Suprapubic skin (tissue), 4 donors: Measurements from ENCODE around the gene CD6. TPM values are rescaled to one million over a fixed set of nuclear protein-coding genes. Genes with fewer than 3 reads are reported as not detected.

Experiments used
- DNase-seq, 2 donors: peaks; one replicate each; pipeline ENCODE4 v3.0.0-alpha.2; 2019; ENCODE audit warnings: low spot score in 2 of 2
- H3K27ac ChIP-seq: fragments of 200-600 bp; sonication (generic); one replicate; pipeline ENCODE4 v1.5.1; 2019
- H3K27me3 ChIP-seq: fragments of 200-600 bp; sonication (generic); one replicate; pipeline ENCODE4 v1.5.1; 2019
- H3K36me3 ChIP-seq: fragments of 200-600 bp; sonication (generic); one replicate; pipeline ENCODE4 v1.5.1; 2019
- H3K4me1 ChIP-seq: fragments of 200-600 bp; sonication (generic); one replicate; pipeline ENCODE4 v1.5.1; 2019
- H3K4me3 ChIP-seq: fragments of 200-600 bp; sonication (generic); one replicate; pipeline ENCODE4 v1.5.1; 2019; ENCODE audit warnings: mild to moderate bottlenecking
- H3K9me3 ChIP-seq: fragments of 200-600 bp; sonication (generic); one replicate; pipeline ENCODE4 v1.5.1; 2019
- EP300 ChIP-seq: sonication (generic); formaldehyde crosslinking; IDR thresholded peaks from one replicate; pipeline ENCODE4 v1.6.1; 2017; ENCODE audit warnings: antibody characterized with exemption
- POLR2A ChIP-seq, 2 donors: fragments of 450-650 bp; IDR thresholded peaks; one replicate each; pipeline ENCODE4 v1.6.1; 2017; ENCODE audit warnings: antibody characterized with exemption in 2 of 2, mild to moderate bottlenecking in 2 of 2, moderate library complexity in 2 of 2
- POLR2AphosphoS5 ChIP-seq, 3 donors: sonication (generic); formaldehyde crosslinking; IDR thresholded peaks; one replicate each; pipeline ENCODE4 v1.6.1; 2017; ENCODE audit warnings: antibody characterized with exemption in 3 of 3
- WGBS: methylation state at CpG from one replicate; pipeline ENCODE4 v1.1.5; 2018; 5-methylcytosine and 5-hydroxymethylcytosine counted together
- total RNA-seq, 4 donors: library from RNA; depleted of rRNA; stranded (reverse); fragments of >200 nt; gene quantifications; one replicate each; pipeline ENCODE4 v1.1.0, GENCODE V29; 2016
- TF ChIP-seq, protein P1 (sequence below), 2 donors: fragments of 200-600 bp in 1 of 2; fragments of 450-650 bp in 1 of 2; sonication (generic) in 1 of 2; IDR thresholded peaks; one replicate each; pipeline ENCODE4 v1.5.1; 2016 to 2019; ENCODE audit warnings: antibody characterized with exemption in 2 of 2, mild to moderate bottlenecking in 1 of 2, moderate library complexity in 1 of 2

Gene CD6
- total RNA-seq, 4 donors from 2014 or later, result 0.15 to 1.7 (median 1.2) TPM

DNA sequence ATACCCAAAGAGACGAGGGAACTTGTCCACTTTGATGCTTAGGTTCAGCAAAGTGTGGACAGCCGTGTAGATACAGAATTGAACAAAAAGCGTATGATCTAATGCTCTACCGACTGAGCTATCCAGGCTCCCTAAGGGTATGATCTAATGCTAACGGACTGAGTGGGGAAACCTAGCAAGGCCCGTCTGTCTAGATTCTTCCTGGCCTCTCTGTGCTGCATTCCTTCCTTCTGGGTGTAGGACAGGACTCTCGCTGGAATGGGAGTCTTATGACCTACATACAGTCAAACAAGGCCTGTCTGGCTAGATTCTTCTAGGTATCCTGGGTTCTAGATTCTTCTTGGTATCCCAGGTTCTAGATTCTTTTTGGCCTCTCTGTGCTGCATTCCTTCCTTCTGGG lies 11.1 kb upstream of the CD6 start:
- H3K27ac ChIP-seq, result no peak overlapping the region
- H3K4me3 ChIP-seq, result no peak overlapping the region
- DNase-seq, result peak in 1 of 2 donors; percentile 11
- no peaks in the 10 kb centered on the region for H3K27me3 ChIP-seq
- H3K36me3 ChIP-seq, result no peaks in the 10 kb centered on the region
- WGBS, result 82% methylated on average over 7 of the region's 7 CpGs
- TF ChIP-seq POLR2A (IDR thresholded peaks at IDR 0.05), result no peak
- no peak for TF ChIP-seq POLR2AphosphoS5 (IDR thresholded peaks at IDR 0.05)
- TF ChIP-seq, protein P1, sequence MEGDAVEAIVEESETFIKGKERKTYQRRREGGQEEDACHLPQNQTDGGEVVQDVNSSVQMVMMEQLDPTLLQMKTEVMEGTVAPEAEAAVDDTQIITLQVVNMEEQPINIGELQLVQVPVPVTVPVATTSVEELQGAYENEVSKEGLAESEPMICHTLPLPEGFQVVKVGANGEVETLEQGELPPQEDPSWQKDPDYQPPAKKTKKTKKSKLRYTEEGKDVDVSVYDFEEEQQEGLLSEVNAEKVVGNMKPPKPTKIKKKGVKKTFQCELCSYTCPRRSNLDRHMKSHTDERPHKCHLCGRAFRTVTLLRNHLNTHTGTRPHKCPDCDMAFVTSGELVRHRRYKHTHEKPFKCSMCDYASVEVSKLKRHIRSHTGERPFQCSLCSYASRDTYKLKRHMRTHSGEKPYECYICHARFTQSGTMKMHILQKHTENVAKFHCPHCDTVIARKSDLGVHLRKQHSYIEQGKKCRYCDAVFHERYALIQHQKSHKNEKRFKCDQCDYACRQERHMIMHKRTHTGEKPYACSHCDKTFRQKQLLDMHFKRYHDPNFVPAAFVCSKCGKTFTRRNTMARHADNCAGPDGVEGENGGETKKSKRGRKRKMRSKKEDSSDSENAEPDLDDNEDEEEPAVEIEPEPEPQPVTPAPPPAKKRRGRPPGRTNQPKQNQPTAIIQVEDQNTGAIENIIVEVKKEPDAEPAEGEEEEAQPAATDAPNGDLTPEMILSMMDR (IDR thresholded peaks at IDR 0.05), result no peak
- TF ChIP-seq EP300, result no peak
- H3K9me3 ChIP-seq, result no peaks in the 10 kb centered on the region
- no peaks in the 10 kb centered on the region for H3K4me1 ChIP-seq

DNA sequence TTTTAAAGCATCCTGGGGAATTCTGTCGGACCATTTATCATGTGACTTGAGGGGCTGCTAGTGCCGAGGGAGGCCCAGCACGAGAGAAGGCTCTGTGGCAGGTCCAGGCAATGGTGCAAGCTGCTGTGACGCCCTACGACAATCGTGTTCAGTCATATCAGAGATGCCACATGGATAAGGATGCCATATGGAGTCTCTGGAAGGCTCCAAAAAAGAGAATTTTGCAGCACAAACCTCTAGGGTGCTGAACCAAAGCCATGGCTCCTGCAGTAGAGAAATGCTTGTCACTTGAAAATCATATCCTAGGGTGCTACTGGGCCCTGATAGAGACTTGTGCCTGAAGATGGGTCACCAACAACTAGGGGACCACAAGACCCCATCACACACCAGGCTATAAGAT lies 6.7 kb upstream of the CD6 start:
- no peaks in the 10 kb centered on the region for H3K9me3 ChIP-seq
- H3K4me1 ChIP-seq, result no peaks in the 10 kb centered on the region
- DNase-seq, result peak in 1 of 2 donors; percentile 16
- no peak overlapping the region for H3K4me3 ChIP-seq
- H3K36me3 ChIP-seq, result no peaks in the 10 kb centered on the region
- no peak for TF ChIP-seq POLR2A (IDR thresholded peaks at IDR 0.05)
- TF ChIP-seq POLR2AphosphoS5 (IDR thresholded peaks at IDR 0.05), result no peak
- TF ChIP-seq, protein P1 (IDR thresholded peaks at IDR 0.05), result no peak
- no peak for TF ChIP-seq EP300
- 68% methylated on average over 6 of the region's 6 CpGs for WGBS
- H3K27ac ChIP-seq, result no peak overlapping the region
- H3K27me3 ChIP-seq, result no peaks in the 10 kb centered on the region

DNA sequence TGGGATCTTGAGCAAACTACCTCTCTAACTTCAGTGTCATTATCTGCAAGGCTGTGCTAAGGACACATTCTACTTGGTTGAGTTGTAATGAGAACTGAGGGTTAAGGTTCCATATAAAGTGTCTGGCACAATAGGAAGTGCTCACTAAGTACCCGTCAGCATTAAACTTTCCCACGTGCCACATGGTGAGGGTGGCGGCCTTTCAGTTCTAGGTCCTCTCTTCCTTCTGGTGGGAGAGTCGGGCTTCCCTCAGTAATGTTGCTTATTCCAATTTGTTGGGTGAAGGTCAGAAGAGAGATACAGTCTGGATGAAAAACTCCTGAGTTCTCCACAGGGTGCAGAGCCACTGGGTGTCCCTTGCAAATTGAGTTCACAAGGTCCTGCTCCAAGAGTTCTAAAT lies 4.6 kb upstream of the CD6 start:
- Histone ChIP-seq H3K36me3 (no peaks in the 10 kb centered on the region), H3K27me3 (no peaks in the 10 kb centered on the region), H3K4me1 (peaks cover 5% of the 10 kb centered on the region), H3K9me3 (no peaks in the 10 kb centered on the region), H3K4me3 (no peak overlapping the region), H3K27ac (no peak overlapping the region)
- peak in 1 of 2 donors; percentile 55 for DNase-seq
- TF ChIP-seq, protein P1 (IDR thresholded peaks at IDR 0.05), result no peak
- no peak for TF ChIP-seq POLR2AphosphoS5 (IDR thresholded peaks at IDR 0.05)
- no peak for TF ChIP-seq POLR2A (IDR thresholded peaks at IDR 0.05)
- TF ChIP-seq EP300, result no peak
- WGBS, result 80% methylated on average over 4 of the region's 4 CpGs

DNA sequence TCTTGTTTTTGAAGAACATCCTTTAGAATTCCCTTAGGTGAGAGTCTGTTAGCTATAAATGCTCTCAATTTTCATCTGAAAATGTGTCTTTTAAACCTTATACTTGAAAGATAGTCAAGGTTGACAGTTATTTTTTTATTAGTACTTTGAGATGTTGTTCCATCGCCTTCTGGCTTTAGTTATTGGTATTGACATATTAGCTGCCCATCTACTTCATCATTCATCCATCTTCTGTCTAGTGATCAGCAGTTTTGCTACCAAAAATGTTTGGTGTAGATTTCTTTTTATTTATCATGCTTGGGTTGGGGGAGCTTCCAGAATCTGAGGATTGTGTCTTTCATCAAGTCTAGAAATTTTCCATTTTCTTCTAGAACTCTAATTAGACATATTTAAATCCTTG lies 3.3 kb upstream of the CD6 start:
- TF ChIP-seq, protein P1 (IDR thresholded peaks at IDR 0.05), result no peak
- TF ChIP-seq POLR2AphosphoS5 (IDR thresholded peaks at IDR 0.05), result no peak
- DNase-seq, result no peak
- Histone ChIP-seq H3K27me3 (no peaks in the 10 kb centered on the region), H3K27ac (no peak overlapping the region), H3K36me3 (no peaks in the 10 kb centered on the region), H3K4me1 (peaks cover 5% of the 10 kb centered on the region), H3K4me3 (no peak overlapping the region), H3K9me3 (no peaks in the 10 kb centered on the region)
- WGBS, result 100% methylated on average over 1 of the region's 1 CpG

DNA sequence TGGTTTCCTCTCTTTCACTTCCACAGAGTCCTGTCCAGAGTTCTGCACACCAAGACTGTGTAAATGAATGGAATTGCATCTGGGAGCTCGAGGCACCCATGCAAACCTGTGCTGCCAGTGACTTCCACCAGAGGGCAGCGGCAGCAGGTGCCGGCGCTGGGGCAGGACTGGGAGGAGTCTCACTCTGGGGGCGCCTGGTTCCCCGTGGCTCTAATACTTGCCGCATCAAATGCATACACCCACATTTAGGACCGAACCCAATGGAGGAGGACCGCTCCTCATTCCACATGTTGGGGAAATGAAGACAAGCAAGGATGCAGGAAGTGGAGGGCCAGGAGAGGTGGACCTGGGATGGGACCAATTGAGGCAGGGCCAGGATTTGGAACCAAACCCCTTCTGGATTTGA lies 1.1 kb upstream of the CD6 start:
- no peaks in the 10 kb centered on the region for H3K36me3 ChIP-seq
- H3K27me3 ChIP-seq, result no peaks in the 10 kb centered on the region
- no peak overlapping the region for H3K4me3 ChIP-seq
- H3K4me1 ChIP-seq, result peaks cover 5% of the 10 kb centered on the region
- H3K9me3 ChIP-seq, result no peaks in the 10 kb centered on the region
- 41% methylated on average over 8 of the region's 9 CpGs for WGBS
- peak in 1 of 2 donors; percentile 65 for DNase-seq
- no peak for TF ChIP-seq EP300
- TF ChIP-seq, protein P1 (IDR thresholded peaks at IDR 0.05), result peak; percentile 43 to 86
- no peak for TF ChIP-seq POLR2AphosphoS5 (IDR thresholded peaks at IDR 0.05)
- TF ChIP-seq POLR2A (IDR thresholded peaks at IDR 0.05), result no peak
- H3K27ac ChIP-seq, result no peak overlapping the region
